Testis (tissue), 2 donors: Measurements from ENCODE around the gene UNC5B.

ENCODE experiments used
- POLR2A ChIP-seq: fragments of 450-650 bp; IDR thresholded peaks from one replicate; pipeline ENCODE4 v1.6.1; 2017; ENCODE audit warnings: antibody characterized with exemption, mild to moderate bottlenecking, moderate library complexity
- TF ChIP-seq, protein P1 (sequence below), 3 experiments: fragments of 450-650 bp in 2 of 3; fragments of 200-600 bp in 1 of 3; sonication (generic) in 1 of 3; IDR thresholded peaks; one replicate each; pipeline ENCODE4 v1.5.1; 2016 to 2019; ENCODE audit warnings: antibody characterized with exemption in 3 of 3, mild to moderate bottlenecking in 2 of 3, moderate library complexity in 1 of 3

DNA sequence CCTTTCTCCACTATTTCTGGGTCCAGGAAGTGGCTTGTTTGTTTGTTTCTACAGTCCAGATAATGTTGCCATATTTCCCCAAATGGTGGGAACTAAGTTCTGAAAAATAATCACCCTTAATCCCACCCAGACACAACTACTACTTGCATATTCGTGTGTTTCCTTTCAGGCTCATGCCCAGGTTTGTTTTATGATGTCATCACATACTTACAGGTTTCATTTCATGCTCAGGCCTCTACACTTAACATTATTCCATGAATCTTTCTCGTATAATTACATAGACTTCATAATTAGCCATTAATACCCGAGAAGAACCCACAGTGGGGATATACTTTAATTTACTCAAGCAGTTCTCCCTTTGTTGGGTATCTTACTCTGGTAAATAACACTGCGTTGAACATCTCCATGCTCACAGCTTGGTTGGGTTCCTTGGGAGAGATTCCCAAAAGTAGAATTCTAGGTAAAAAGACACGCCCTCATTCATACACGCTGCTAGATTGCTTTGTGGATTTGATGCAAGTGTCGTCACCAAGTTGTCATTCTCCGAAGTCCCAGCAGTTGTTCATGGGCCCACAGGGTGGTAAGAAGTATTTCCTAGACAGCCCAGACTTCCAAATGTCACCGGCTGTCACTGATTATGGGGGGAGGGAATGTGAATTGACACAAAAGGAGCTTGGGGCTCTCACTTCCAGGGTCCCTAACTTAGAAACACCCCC is 42.6 kb downstream of the UNC5B start:
- TF ChIP-seq, protein P1, sequence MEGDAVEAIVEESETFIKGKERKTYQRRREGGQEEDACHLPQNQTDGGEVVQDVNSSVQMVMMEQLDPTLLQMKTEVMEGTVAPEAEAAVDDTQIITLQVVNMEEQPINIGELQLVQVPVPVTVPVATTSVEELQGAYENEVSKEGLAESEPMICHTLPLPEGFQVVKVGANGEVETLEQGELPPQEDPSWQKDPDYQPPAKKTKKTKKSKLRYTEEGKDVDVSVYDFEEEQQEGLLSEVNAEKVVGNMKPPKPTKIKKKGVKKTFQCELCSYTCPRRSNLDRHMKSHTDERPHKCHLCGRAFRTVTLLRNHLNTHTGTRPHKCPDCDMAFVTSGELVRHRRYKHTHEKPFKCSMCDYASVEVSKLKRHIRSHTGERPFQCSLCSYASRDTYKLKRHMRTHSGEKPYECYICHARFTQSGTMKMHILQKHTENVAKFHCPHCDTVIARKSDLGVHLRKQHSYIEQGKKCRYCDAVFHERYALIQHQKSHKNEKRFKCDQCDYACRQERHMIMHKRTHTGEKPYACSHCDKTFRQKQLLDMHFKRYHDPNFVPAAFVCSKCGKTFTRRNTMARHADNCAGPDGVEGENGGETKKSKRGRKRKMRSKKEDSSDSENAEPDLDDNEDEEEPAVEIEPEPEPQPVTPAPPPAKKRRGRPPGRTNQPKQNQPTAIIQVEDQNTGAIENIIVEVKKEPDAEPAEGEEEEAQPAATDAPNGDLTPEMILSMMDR (IDR thresholded peaks at IDR 0.05): no peak
- no peak for TF ChIP-seq POLR2A
